HG02610 (cell line): ENCODE measurements around the gene P2RX5.

Experiments
- ATAC-seq: cut with Tn5 transposase; IDR thresholded peaks from one replicate; pipeline ENCODE4 v1.9.1; 2021; ENCODE audit warnings: mild to moderate bottlenecking, moderate library complexity; ENCODE audit not compliant: unreplicated experiment

P2RX5 gene

DNA sequence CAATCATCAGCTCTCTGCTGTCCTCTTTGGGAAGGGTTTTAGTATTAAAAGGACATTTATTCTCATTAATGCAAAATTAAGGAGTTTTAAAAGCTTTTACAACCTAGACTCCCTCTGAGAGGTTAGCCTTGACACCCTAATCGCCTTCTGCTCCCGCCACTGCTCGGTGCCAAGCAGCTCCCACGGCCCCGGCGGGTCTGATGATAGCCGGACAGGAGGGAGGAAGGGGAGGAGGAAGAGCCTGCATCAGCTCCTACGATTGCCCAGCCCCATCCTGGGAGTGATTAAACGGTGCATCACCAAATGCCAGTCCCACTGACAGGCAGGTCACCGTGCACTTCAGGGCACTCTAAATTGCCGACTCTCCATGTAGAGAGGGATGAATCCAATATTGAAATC is 68.2 kb downstream of the P2RX5 start:
- no peak for ATAC-seq

DNA sequence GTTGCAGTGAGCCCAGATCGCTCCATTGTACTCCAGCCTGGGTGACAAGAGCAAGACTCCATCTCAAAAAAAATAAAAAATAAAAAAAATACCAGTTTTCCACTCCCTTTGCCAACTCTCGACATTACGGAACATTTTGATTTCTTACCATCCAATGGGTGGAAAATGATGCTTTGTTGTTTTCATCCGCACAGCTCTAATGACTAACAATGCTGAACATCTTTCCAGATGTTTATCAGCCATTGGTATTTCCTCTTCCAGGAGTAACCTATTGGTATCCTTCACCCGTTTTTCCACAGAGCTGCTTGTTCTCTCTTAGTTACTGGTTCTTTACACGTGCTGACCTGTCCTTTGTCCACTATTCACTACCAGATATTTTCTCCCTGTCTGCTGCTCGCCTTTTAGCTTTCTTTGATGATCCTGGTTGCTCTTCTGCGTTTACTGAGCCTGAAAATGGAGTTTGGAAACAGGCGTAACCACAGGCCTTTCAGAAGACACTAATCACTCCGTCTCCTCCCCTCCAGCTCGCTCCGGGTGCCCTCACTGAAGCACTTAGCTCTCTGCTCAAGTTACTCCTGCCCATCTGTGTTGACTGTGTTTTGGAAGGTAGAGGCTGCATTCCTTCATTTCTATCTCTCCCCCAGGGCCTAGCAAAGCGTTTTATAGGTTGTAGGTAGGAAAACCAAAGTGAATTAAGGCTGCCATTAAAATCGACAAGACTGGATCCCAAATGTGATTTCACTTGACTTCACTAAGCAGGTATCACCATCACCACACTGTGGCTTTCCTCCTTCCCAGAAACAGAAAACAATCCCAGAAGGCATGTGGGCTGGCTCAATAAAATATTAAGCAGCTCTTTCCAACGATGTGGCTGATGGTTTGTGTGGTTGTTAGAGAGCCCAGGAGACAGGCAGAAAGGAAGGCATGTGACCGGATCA is 68.9 kb downstream of the P2RX5 start:
- ATAC-seq, result no peak
